GM12892 (cell line): ENCODE measurements around the gene ACOT13.

Experiments used
- POLR2A ChIP-seq: IDR thresholded peaks from 2 replicates; pipeline ENCODE4 v1.6.1; 2011; ENCODE audit warnings: low read depth, low read length, control low read depth
- POLR2AphosphoS5 ChIP-seq: IDR thresholded peaks from 2 replicates; pipeline ENCODE4 v1.6.1; 2011; ENCODE audit warnings: low read depth, low read length, control low read depth

DNA sequence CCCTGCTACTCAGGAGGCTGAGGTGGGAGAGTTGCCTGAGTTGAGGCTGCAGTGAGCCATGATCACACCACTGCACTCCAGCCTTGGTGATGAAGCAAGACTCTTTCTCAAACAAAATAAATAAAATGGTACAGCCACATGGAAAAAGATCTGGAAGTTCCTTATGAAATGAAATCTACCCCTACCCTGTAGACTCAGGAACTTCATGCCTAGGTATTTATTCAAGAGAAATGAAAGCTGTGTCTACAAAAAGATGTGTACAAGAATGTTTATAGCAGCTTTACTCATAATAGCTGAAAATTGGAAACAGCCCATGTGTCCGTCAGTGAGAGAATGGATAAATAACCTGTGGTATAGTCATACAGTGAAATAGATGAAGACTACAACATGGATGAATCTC, 67.3 kb downstream of the ACOT13 start:
- TF ChIP-seq POLR2A, result no peak
- no peak for TF ChIP-seq POLR2AphosphoS5
